Measurements from ENCODE around the gene PCDHA1. TPM values are rescaled to one million over a fixed set of nuclear protein-coding genes. Genes with fewer than 3 reads are reported as not detected.

PCDHA1 gene
- polyA plus RNA-seq, 1 donor: not detected

- DNase-seq: no peak
These were observed 202.7 kb downstream of the PCDHA1 start for GRCh38 chr5:140988608-140989007.

- DNase-seq: no peak
These were observed 203.5 kb downstream of the PCDHA1 start for GRCh38 chr5:140989254-140990020.

DNA sequence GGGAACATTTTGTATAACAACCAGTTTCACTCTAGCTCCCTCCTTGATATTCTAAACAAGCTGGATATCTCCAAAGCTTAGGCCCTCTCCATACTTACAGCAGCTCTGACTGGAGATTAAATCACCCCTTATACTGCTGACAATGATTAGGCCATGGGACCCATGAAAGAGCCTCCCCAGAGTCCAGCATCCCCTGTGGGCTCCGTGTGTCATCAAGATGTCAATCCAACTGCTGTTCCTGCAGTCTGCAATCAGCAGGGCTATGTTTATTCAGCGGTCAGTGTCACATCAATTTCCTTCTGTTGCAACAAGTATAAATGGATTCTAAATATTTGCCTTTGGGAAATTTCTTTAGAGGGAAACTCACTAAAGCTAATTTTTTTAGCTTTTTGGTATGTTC is 206.9 kb downstream of the PCDHA1 start:
- DNase-seq: no peak

- DNase-seq: no peak
These were observed 210.1 kb downstream of the PCDHA1 start for GRCh38 chr5:140996060-140996459.

DNA sequence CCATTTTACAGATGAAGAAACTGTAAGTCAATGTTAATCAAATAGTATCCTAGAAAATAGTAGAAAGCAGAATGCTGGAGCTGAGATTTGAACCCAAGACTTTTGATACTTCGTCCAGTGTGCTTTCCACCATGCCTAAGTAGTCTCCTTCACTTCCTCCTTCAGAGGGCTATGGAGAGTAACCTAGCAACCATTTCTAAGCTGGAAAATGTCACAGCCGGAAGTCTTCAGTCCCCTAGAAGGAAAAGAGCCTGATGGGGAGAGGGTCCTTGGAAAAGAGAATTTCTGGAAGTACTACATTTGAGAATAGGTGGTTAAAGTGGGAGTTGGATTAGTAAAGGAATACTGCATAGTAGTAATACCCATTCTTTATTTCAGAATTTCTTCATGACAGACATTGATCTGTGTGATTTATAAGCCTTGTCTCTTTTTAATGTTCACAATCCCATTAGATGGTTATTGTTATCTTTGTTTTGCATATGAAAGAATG is 213.0 kb downstream of the PCDHA1 start:
- DNase-seq: no peak

DNA sequence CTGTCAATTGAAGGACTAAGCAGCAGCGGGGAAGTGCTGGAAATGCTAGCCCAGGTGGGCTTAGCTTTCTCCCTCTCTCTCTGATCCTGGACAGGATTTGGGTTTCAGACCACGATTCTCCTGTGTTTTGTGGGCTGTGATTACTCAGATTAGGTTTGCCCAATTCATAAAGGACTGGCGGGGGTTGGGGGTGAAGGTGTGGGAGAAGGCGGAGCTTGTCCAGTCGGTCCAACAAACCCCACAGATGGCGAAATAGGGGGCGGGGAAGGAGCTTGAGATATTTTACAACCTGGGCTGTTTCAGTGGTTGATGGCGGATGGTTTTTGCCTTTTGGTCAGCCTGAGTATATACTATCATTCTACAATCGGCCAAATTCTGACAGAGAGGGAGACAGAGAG is 215.5 kb downstream of the PCDHA1 start:
- DNase-seq: peak; percentile 11

DNA sequence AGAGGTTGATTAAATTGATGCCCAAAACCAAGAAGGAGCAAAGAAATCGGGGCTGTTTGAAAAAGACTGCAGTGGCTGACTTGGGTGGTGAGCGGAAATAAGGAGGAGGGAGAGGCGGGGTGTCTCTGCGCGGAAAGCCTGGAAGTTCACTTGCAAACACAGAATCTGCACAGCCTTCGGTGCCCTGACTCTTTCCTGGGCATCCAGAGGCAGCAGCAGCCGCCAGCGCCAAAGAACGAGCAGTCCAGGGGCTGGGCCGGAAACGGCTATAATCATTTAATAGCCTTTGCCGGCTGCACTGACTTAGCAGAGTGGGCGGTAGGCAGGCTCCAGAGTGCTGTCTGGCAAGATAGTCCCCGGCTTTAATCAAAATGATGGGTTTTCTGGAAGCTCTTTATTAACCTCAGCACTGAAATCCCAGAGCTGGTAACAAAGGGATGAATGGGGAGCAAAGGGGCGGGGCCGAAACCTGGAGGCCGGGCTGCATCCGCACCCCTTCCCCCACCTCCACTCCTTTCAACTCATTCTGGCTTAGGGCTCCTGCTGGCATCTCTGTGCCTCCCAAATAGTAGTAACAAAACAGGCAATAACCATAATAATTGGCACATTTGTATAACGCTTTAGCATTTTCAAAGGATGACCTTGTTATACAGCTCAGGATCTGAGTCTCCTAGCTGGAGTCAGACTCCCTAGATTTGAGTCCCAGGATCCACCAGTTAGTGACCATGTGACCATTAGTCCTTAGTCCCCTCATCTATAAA is 216.1 kb downstream of the PCDHA1 start:
- DNase-seq: peak; percentile 18

DNA sequence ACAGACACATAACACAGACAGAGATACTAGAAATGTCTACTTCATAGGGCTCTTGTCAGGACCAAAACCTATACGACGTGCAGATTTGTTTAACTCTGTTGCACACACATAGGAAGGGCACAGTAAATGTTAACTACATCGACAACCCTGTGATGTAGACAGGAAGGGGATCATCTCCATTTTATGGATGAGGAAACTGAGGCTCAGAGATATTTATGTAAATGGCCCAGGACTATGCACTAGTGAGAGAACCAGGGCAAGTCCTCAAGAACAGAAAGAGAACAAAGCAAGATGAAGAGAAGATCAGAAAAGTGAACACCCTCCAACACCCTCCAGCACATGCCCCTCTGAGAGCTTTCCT is 216.6 kb downstream of the PCDHA1 start:
- no peak for DNase-seq

- DNase-seq: no peak
These were observed 217.1 kb downstream of the PCDHA1 start for GRCh38 chr5:141003031-141003430.

GRCh38 chr5:141003791-141004611 is 218.1 kb downstream of the PCDHA1 start:
- no peak for DNase-seq

DNA sequence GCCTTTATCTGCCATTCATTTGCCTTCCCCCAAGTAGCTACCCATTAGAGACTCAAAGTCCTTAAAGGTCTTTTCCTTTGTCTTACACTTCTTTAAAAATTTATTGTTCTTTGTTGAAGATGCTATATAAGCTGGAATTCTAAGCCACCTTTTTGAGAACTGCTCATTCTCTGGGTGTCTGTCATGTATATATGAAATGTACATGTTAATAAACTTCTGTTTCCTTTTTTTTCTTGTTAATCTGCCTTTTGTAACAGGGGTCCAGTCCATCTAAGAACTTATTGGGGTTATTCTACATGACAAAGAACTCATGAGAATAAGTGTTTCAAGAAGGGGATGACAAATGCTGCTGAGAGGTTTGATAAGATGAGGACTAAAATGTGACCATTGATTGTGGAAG is 221.9 kb downstream of the PCDHA1 start:
- DNase-seq: no peak

DNA sequence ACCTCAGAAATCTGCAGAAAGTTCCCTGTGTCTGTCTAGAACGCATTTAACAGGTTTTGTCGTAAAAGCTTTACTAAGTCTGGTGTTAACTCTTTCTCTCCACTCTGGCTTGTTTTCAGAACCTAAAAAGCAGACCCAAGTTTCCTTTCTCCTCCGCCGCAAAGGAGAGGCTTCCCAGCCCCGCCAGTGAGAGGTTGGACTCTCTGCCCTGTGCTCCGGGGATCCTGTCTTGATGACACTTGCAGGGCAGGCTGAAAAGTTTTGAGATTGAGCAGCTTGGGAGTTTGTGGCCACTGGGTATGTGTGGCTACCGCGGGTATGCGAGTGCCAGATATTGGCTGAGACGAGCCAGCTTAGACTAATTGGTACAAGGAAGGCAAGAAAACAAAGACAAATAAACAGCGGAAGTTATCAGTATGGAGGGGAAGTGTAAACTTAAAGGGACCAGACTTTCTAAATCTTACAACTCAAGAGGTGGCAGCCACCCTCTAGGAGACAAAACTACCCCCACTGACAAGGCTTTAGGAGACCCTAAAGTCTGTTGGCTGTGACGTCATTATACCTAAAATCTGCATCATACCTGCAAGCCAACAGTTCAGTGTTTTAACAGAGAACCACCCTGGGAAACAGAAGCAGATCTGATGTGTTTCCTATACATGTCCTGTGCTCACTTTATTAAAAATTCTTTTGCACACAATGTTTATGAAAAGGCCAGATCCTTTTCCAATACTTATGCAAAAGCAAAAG is 224.3 kb downstream of the PCDHA1 start:
- no peak for DNase-seq

GRCh38 chr5:141017943-141018342 is 232.0 kb downstream of the PCDHA1 start:
- no peak for DNase-seq

DNA sequence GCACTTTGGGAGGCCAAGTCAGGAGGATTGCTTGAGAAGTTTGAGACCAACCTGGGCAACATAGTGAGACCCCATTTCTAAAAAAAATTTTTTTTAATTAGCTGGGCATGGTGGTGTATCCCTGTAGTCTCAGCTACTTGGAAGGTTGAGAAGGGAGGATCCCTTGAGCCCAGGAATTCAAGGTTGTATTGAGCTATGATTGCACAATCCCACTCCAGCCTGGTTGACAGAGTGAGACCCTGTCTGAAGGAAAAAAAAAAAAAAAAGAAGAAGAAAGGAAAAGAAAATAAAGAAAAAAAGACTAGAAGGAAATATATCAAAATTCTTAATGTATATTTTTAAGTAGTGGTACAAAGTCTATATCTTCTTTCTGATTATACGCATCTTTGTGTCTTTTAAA is 236.4 kb downstream of the PCDHA1 start:
- no peak for DNase-seq

GRCh38 chr5:141031006-141031405 is 245.1 kb downstream of the PCDHA1 start:
- DNase-seq: no peak

DNA sequence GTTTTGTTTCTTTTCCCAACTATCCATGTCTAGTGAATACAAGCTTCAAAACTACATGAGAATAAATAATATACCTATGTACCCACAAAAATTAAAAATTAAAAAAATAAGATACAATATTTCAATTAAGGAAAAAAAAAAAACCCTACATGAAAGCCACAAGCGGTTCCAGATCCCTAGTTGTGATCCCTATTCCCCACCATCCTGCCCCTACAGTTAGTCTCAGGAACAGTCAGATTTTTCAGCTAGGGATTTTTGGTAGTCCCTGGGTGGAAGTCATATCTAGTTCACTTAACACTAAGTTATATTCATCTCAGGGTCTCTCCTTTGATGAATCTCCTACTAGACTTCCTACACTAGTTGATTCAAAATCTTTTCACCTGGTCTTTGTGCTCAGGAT is 246.7 kb downstream of the PCDHA1 start:
- DNase-seq: no peak

DNA sequence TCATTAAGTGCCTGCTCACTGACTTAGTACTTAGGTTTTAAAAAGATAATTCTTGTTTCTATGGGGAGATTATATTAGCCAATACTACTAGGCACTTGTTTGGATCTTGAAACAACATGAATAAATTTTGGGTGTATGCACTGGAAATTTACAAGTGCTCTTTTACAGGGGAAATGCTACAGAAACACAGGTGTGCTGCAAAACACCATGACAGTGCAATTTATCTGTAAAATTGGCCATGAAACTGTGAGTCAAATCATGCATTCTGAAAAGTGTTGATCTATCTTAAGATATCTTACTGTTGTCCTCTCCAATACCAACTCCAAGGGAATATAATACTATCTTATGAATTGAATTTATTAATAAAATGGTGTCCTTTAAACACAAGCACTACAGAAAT is 253.1 kb downstream of the PCDHA1 start:
- no peak for DNase-seq

DNA sequence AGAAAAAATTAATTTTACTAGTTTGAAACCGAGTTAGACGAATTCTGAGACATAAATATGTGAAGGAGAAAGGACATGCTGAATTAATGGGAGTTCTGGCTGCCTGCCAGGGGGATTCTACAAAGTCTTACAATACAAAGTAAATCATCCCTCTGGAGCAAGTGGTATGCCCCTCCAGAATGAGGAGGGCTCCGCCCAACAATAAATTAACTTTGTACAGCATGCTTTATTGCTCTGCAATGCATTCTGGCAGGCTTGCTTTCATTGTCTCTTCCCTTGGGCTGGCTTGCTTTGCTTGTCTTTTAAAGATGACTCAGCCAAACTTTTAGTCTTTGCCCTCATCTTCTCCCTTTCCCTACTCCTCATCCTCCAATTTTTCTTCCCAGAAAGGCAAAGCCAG is 253.6 kb downstream of the PCDHA1 start:
- DNase-seq: no peak

DNA sequence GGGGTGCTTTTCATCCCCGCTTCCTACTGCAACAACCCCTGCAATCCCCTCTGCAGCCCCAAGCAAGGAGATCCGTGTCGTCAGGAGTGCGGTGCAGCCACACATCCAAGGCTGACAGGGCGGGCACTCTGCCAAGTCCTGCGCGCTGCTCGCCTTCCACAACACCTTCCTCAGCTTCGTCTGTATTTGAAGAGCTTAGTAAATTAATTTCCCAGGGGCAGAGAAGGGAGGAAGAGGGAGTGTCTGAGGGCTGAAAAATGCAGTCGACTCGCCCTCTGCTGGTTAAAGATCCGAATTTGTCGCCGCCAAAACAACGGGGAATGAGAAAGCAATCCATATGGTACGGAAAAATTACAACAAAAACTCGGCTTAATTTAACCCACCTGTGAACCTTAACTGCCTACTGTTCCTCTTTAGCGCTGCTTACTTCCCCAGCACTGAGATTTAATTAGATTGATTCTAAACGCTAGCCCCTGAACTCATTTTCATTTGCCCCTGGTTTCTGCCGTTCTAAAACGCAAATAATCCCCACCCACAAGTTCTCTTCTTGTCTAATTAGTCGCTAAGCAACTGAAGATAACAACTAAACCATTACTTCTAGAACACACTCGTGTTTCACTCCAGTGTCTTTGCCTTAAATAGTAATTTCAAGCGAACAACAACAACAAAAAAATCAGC is 254.3 kb downstream of the PCDHA1 start:
- no peak for DNase-seq

DNA sequence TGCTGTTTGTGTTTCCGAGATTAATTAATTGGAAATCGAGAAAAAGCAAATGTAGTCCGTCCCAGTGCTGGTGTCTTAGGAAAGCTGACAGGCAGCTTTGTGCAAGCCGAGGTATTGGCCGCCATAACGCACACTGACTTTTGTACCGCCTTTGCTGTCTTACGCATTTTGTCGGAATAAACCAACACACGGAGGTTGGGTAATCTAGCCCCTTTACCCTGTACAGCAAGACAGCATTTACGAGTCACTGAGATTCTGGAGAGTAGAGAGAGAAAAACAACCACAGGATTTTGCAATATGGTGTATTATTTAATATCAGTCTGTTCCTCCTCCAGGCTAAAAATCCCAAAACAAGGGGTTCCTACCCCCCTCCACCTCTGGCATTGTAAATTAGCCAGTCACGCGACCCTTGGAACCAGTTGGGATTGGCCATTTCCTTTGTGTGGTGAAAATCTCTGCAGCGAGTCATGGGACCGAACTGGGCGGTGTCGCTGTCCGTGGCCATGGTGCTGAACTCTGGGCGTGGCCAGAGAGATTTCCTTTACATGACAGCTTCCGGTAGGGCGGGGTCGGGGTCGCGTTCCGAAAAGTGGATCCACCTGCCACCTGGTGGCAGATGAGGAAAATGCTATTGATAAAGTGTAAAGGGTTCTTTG is 255.0 kb downstream of the PCDHA1 start:
- DNase-seq: peak; percentile 90

DNA sequence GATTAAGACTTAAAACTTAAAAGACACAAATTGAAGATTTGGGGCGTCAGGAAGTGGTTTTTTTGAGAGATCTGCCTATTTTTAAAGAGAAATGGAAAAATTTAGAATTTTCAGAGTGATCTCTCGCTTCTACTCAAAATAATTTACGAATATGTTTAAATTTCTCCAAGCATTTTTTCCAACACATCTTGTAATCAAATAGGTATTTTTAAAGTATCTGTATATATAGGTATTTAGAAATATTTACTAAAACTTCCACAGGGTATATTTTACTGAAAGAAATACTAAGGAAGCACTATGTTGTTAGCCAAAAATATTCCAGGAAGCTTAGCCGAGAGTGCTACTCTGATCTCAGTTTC is 255.5 kb downstream of the PCDHA1 start:
- no peak for DNase-seq

Measured in left kidney (tissue), 2 donors.